Ovary (tissue), 9 donors: Measurements from ENCODE around the gene AIFM2. TPM values are rescaled to one million over a fixed set of nuclear protein-coding genes. Genes with fewer than 3 reads are reported as not detected.

Source experiments
- DNase-seq, 5 donors: peaks; one replicate each; pipeline ENCODE4 v3.0.0-alpha.2; 2019 to 2020
- H3K27ac ChIP-seq, 2 donors: fragments of 200-600 bp; one replicate each; pipeline versions ENCODE4 v1.5.1 to v1.8.0; 2019 to 2022
- H3K27me3 ChIP-seq: fragments of 200-600 bp; one replicate; pipeline ENCODE4 v1.8.0; 2022
- H3K36me3 ChIP-seq: fragments of 200-600 bp; sonication (generic); one replicate; pipeline ENCODE4 v1.5.1; 2019
- H3K4me1 ChIP-seq: one replicate; pipeline ENCODE4 v1.8.1; 2013; ENCODE audit warnings: mild to moderate bottlenecking, moderate library complexity; ENCODE audit not compliant: insufficient read depth
- H3K4me3 ChIP-seq: fragments of 200-600 bp; sonication (generic); one replicate; pipeline ENCODE4 v1.5.1; 2017
- H3K9me3 ChIP-seq, 2 donors: fragments of 200-600 bp in 1 of 2; sonication (generic) in 1 of 2; one replicate each; pipeline versions ENCODE4 v1.5.1 to v1.8.1; 2013 to 2019; ENCODE audit warnings: mild to moderate bottlenecking in 1 of 2, moderate library complexity in 1 of 2
- CTCF ChIP-seq, 3 donors: fragments of 450-650 bp in 2 of 3; fragments of 200-600 bp in 1 of 3; IDR thresholded peaks; one replicate each; pipeline versions ENCODE4 v1.5.1 to v1.8.0; 2016 to 2022; ENCODE audit warnings: antibody characterized with exemption in 3 of 3, mild to moderate bottlenecking in 1 of 3
- EP300 ChIP-seq: sonication (generic); formaldehyde crosslinking; IDR thresholded peaks from one replicate; pipeline ENCODE4 v1.6.1; 2017; ENCODE audit warnings: antibody characterized with exemption
- POLR2A ChIP-seq: fragments of 450-650 bp; IDR thresholded peaks from one replicate; pipeline ENCODE4 v1.6.1; 2017; ENCODE audit warnings: antibody characterized with exemption, mild to moderate bottlenecking, moderate library complexity
- WGBS, 3 donors: extraction: QIAGEN DNeasy Blood & Tissue Kit in 1 of 3; methylation state at CpG; one replicate each; pipeline versions ENCODE4 v1.1.5 to v1.1.7; 2013 to 2017; 5-methylcytosine and 5-hydroxymethylcytosine counted together
- intact Hi-C, 4 donors: fragments of 100-400 bp; cut with DNase I; formaldehyde crosslinking; loops; one replicate each; pipeline versions ENCODE4 v1.11.0 to v1.15.1; 2022 to 2023
- polyA plus RNA-seq, 2 donors: library from polyadenylated mRNA; stranded (reverse); fragments of 200-250 nt in 1 of 2; fragments of 350-450 nt in 1 of 2; fragmentation: Illumina TruSeq in 1 of 2; extraction: RNeasy Lipid Tissue Mini Kit (QIAGEN cat#74804) in 1 of 2; gene quantifications; one replicate each; pipeline ENCODE4 v1.2.3, GENCODE V29; 2013 to 2014
- total RNA-seq, 7 donors: library from RNA; depleted of rRNA in 2 of 7; stranded (reverse); fragments of >200 nt in 2 of 7; fragmentation: NEBNext Ultra II Directional in 3 of 7; extraction: Animal tissue kit (Norgen Biotek cat#: 25700) in 3 of 7; gene quantifications; one replicate each; pipeline versions ENCODE4 v1.1.0 to v1.2.4, GENCODE V29; 2016 to 2023
- donor health status: DM: no; HTN: no; CAD: no; lungs with moderate emphysema.
- donor health status: DM: no; HTN: no; CAD: no.
- donor health status: Bipolar disorder and iron deficiency.
- donor health status: DM: yes; HTN: yes; CAD: no.
- donor health status: DM: no; HTN: no; CAD: no.
- donor health status: DM: yes; HTN: yes; CAD: no.

AIFM2 gene
- total and polyA plus RNA-seq, 9 donors, result 5.7 to 13.9 (median 7.2) TPM

GRCh38 chr10:70078329-70078728 is 54.3 kb downstream of the AIFM2 start:
- H3K9me3 ChIP-seq, result no peaks in the 10 kb centered on the region
- no peak overlapping the region for H3K4me3 ChIP-seq
- peaks cover 1% of the 10 kb centered on the region for H3K4me1 ChIP-seq
- intact Hi-C loops, result no loop called here
- WGBS, 3 donors, result 92 to 96% (median 94%) methylated on average over 5 of the region's 5 CpGs
- TF ChIP-seq POLR2A (no peak), EP300 (no peak), CTCF (IDR thresholded peaks at IDR 0.05) (no peak)
- H3K27me3 ChIP-seq, result no peaks in the 10 kb centered on the region
- no peak overlapping the region for H3K27ac ChIP-seq
- DNase-seq, result no peak
- H3K36me3 ChIP-seq, result no peaks in the 10 kb centered on the region

- H3K4me1 ChIP-seq, result peaks cover 1% of the 10 kb centered on the region
- WGBS, 3 donors, result 98 to 99% (median 98%) methylated on average over 2 of the region's 2 CpGs
- H3K27ac ChIP-seq, result no peak overlapping the region
- no peaks in the 10 kb centered on the region for H3K36me3 ChIP-seq
- DNase-seq, result no peak
- no peaks in the 10 kb centered on the region for H3K27me3 ChIP-seq
- H3K4me3 ChIP-seq, result no peak overlapping the region
- H3K9me3 ChIP-seq, result no peaks in the 10 kb centered on the region
- intact Hi-C loops, result no loop called here
- no peak for TF ChIP-seq POLR2A
- TF ChIP-seq EP300, result no peak
- no peak for TF ChIP-seq CTCF (IDR thresholded peaks at IDR 0.05)
These were observed 57.7 kb downstream of the AIFM2 start for GRCh38 chr10:70074971-70075370.

GRCh38 chr10:70074165-70074564 is 58.5 kb downstream of the AIFM2 start:
- TF ChIP-seq CTCF (IDR thresholded peaks at IDR 0.05), result no peak
- no peak for TF ChIP-seq POLR2A
- TF ChIP-seq EP300, result no peak
- H3K36me3 ChIP-seq, result no peaks in the 10 kb centered on the region
- H3K27ac ChIP-seq, result no peak overlapping the region
- no peak overlapping the region for H3K4me3 ChIP-seq
- no peaks in the 10 kb centered on the region for H3K9me3 ChIP-seq
- H3K4me1 ChIP-seq, result peaks cover 1% of the 10 kb centered on the region
- DNase-seq, result no peak
- intact Hi-C loops, result no loop called here
- 19 to 51% (median 20%) methylated on average over 2 of the region's 2 CpGs for WGBS, 3 donors
- H3K27me3 ChIP-seq, result no peaks in the 10 kb centered on the region

- intact Hi-C loops, result no loop called here
- Histone ChIP-seq H3K27me3 (no peaks in the 10 kb centered on the region), H3K27ac (no peak overlapping the region), H3K9me3 (no peaks in the 10 kb centered on the region), H3K4me1 (peaks cover 1% of the 10 kb centered on the region), H3K36me3 (no peaks in the 10 kb centered on the region), H3K4me3 (no peak overlapping the region)
- TF ChIP-seq POLR2A (no peak), EP300 (no peak), CTCF (IDR thresholded peaks at IDR 0.05) (no peak)
- WGBS, 3 donors, result 92 to 95% (median 93%) methylated on average over 11 of the region's 11 CpGs
- DNase-seq, result no peak
These were observed 61.8 kb downstream of the AIFM2 start for GRCh38 chr10:70070834-70071233.

GRCh38 chr10:70069346-70069745 is 63.3 kb downstream of the AIFM2 start:
- H3K4me3 ChIP-seq, result no peak overlapping the region
- intact Hi-C loops, result no loop called here
- no peak for DNase-seq
- no peaks in the 10 kb centered on the region for H3K36me3 ChIP-seq
- peaks cover 1% of the 10 kb centered on the region for H3K4me1 ChIP-seq
- 89 to 95% (median 90%) methylated on average over 5 of the region's 5 CpGs for WGBS, 3 donors
- H3K27me3 ChIP-seq, result no peaks in the 10 kb centered on the region
- no peak for TF ChIP-seq POLR2A
- no peak for TF ChIP-seq EP300
- TF ChIP-seq CTCF (IDR thresholded peaks at IDR 0.05), result no peak
- H3K9me3 ChIP-seq, result no peaks in the 10 kb centered on the region
- no peak overlapping the region for H3K27ac ChIP-seq
